SW480 (cell line): ENCODE results near the gene ASB4.

Experiments used
- DNase-seq: peaks from one replicate; pipeline ENCODE4 v3.0.0-alpha.2; 2016; ENCODE audit warnings: low spot score

The ASB4 gene

DNA sequence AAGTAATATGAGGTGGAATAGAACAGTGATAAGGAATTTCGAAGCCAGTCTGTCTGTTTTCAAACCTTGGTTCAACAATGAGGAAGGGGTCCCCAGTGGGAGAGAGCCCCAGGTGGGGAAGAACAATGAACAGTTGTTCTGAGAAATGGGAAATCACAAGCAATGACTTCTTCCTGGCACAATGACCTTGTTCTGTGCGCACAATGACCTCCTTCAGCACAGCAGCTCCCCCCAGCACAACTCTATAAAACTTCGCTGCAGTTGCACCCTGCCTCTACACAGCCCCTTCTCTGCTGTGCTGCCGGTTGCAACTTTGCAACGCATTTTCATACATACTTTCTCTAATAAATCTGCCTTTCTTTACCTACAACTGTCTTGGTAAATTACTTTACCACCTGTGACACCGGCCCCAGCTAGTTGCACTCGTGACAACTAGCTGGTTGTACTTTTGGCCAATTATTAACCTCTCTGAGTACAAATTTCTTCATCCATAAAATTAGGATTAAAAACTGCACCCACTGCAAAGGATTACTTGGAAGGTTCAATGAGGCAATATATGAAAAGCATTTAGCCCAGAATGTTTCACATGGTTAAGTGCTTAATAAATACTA is 40.5 kb downstream of the ASB4 start:
- no peak for DNase-seq

DNA sequence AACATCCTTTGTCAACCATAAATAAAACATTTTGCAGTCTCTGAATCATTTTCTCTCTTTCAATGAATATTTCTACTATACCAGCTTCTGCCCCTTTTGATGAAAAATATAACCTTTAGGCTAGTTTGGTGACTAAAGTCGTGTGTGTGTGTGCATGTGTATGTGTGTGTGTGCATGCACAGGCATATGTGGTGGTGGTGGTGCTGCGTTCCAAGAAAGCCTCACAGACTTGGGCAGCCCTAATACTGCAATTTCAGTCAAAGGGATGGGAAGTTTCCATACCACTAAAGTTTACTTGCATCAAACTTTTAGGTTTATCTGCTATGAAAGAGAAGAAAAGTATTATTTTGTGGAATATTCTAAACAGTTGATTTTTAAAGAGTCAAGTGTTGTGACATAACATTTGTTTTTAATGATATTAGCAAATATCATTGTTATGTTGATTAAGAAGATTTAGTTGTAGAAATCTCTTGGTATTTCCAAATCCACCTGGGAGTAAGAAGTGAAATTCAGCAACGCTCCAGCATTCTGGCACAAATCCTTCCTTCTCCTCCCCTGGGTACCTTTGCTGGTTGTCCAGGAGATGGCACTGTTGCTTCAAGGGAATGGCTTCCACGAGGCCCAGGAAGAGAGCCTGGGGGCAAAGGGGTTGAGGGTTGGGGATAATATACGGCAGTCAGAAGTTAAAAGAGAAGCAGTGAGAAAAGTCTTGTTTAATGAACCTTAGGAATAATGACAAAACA is 41.5 kb downstream of the ASB4 start:
- DNase-seq = peak; percentile 75

DNA sequence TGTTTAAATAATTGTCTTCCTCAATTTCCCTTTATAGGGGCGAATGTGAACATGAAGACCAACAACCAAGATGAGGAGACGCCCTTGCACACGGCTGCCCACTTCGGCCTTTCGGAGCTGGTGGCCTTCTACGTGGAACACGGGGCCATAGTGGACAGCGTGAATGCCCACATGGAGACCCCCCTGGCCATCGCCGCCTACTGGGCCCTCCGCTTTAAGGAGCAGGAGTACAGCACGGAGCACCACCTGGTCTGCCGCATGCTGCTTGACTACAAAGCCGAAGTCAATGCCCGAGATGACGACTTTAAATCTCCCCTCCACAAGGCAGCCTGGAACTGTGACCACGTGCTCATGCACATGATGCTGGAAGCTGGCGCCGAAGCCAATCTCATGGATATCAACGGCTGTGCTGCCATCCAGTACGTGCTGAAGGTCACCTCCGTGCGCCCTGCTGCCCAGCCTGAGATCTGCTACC is 42.1 kb downstream of the ASB4 start:
- DNase-seq = no peak

DNA sequence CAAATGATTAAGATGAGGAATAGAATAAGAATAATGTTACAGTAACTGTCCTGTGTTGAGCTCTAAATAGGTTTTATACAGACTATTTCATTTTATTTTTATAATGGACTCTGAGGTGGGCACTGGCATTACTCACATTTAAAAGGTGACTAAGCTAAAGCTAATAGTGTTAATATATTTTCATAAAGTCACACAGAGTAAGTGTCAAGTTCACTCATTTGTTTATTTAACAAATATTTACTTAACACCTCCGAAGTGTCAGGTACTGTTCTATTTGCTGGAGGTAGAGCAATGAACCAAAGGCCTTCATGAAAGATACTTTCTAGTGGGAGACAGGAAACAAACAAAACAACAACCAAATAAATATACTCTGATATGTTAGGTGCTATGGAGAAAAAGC is 44.0 kb downstream of the ASB4 start:
- DNase-seq = no peak

DNA sequence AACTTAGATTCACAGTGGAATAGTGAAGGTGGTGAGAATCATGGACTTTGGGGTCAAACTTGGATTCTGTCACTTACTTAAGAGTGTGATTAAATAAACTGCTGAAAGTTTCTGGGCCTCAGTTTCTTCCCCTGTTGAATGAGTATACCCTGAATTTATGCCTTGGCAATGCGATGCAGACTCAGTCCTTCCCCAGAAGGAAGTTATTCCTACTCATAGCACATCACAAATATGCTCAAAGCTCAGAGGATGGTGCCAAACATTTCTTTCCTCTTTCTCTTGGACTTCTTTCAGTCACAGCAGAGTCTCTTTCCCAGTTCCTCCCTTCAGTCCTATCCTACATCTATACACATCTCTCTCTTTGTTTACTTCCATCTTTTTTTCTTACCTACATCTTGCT is 45.1 kb downstream of the ASB4 start:
- DNase-seq = no peak

DNA sequence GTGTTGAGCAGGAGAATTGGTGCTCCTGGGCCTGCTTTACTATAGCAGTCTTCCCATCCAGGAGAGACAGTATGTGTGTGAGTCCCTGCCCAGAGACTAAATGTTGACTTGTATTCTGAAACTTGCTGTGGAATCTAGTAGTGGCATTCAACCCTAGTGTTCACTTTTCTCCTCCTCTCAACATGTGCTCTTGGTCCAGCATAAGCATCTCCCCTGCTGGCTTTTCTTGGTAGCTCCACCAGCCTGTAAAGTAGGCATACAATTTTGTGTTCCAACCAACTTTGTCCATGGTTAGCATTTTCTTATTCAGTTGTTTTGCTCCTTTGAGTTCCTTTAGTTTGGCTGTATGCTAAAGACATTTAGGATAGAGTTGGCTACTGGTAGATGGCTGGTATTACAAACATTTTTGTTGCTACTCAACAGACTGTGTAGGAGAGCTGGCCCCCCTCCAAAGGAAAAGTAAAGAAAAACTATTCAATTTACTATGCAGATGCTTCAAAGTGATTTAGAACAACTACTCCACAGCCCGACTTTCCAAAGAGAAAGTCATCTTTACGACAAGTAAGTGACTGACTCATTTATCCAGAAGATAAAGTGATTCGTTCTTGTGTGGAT is 46.0 kb downstream of the ASB4 start:
- DNase-seq = no peak

DNA sequence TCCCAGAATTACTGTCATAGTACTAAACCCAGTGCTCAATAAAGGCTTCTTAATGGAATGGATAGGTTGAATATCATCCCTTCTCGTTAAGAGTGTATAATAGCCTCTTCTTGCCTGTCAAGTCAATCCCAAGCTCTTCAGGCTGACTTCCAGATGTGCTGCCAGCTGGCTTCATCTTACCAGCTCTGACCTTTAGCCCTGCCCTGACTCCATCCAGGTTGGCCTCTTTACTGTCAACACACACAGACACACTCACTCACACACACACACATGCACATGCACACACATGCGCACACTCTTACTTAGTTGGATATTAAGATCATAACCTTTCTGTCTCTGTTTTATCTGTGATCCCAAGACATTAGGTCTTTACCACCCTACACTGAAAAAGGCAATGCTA is 49.1 kb downstream of the ASB4 start:
- no peak for DNase-seq

DNA sequence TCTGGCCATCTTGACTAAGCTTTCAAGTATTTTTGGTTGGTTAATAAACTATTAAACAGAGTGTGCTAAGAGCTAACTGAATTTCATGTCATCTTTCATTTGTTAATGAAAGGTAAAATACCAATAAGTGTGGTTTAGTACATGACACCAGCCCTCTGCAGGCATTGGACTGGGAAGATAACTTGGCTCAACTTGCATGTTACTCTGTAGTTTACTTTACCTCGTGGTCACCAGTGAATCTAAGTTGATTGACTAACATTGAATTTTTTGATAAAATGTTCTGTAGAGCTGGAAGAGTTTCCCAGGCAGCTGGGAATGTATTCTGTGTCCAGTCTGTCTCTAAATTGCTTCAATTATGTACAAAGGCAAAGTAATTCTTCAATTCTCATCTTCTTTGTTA is 49.9 kb downstream of the ASB4 start:
- DNase-seq = no peak

DNA sequence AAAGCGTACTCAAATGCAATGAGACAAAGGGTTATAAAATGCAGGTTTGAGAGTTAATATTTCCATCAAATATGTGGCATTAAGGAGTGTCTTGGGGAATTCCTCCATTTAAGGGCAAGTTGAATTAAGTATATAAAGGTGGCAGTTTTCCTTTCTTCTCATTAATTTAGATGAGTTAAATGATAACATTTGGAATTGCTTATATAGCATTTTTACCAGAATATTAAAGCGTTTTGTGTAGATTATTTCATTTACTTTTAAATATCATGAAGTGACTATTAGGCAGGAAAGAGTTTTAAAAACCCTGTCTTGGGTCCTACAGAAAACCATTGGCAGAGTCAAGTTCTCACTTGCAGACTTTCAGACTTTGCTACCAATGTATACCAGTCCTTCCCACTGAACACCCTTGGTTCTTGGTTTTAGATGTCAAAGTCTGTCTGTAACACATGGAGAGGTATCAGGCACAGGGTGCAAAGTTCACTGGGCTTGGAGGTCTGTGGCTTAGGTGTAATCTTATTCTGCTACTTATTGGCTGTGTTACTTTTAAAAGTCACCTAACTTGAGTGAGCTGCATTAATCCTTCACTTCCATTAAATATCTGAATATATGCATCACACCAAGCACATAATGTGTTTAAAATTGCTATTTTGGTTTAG is 51.0 kb downstream of the ASB4 start:
- no peak for DNase-seq

DNA sequence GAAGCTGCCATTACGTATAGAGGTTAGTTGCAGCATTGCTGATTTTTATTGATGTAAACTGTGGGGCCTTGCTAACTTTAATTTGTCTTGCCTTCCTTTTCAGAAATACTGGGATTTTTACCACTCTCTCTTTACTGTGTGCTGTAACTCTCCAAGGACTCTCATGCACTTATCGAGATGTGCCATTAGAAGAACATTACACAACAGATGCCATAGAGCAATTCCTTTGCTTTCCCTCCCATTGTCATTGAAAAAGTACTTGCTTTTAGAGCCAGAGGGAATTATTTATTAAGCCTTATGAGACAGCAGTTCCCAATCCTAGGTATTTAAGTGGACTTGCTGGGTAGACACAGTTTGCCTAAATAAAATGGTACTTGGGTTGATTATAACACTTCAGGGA is 51.7 kb downstream of the ASB4 start:
- no peak for DNase-seq

DNA sequence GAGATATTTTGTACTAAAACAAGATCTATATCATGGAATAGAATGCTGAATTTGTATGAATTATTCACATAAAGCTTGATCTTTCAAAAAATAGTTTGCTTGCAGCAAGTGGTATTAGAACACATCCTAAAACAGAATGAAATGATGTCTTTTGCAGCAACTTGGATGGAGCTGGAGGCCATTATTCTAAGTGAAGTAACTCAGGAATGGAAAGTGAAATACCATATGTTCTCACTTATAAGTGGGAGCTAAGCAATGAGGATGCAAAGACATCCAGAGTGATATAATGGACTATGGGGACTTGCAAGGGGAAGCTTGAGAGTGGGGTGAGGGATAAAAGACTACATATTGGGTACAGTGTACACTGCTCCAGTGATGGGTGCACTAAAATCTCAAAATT is 53.7 kb downstream of the ASB4 start:
- DNase-seq = no peak

DNA sequence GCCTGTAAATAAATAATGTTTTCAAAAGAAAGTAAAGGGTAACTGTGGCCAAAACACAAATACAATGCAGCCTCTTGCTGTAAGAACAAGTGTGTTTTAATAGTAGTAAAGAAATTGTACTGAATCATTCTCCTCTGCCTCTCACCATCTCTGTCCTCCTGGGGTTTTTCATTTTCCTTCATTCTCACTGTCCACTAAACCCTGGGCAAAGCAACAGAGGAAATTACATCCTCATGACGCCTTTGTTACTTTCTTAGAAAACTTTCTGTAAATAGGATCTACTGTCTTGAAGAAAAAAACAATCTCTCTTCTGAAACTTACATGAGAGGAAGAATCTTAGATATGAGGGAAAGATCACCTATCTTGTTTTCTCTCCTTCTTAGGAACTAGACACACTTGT is 54.6 kb downstream of the ASB4 start:
- DNase-seq = no peak

DNA sequence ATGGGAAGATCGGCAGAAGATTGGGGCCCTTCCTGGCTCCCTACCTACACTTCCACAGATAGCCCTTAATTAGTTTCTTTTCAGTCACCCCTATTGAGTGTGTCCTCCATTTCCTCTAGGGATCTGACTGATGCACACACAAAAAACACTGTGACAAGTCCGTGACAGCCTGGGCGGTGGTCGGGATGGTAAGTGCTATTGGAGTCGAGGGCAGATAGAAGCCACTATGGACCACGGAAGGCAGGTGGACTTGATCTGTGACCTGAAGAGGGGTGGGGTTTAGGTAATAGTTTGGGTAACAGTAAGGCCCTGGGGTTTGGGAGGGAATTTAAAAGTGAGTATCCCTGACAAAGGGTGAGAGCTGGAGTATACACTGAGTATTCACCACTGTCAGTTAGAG is 57.6 kb downstream of the ASB4 start:
- DNase-seq = no peak

DNA sequence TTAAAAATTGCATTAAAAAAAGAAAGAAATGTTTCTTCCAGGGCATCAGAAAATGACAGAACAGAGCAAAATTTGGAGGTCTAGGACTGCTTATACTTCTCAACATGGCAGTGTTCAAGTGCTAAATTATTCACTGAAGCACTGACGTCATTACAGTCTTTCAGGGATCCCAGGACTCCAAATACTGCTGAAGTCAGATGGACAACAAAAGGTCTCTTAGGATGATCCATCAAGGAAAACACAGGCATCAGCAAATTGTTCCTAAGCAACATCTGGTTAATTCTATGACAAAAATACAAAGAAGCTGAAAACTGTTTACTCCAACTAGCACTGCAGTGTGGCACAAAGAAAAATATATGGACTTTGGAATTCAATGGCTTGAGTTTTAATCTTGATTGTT is 58.4 kb downstream of the ASB4 start:
- no peak for DNase-seq

DNA sequence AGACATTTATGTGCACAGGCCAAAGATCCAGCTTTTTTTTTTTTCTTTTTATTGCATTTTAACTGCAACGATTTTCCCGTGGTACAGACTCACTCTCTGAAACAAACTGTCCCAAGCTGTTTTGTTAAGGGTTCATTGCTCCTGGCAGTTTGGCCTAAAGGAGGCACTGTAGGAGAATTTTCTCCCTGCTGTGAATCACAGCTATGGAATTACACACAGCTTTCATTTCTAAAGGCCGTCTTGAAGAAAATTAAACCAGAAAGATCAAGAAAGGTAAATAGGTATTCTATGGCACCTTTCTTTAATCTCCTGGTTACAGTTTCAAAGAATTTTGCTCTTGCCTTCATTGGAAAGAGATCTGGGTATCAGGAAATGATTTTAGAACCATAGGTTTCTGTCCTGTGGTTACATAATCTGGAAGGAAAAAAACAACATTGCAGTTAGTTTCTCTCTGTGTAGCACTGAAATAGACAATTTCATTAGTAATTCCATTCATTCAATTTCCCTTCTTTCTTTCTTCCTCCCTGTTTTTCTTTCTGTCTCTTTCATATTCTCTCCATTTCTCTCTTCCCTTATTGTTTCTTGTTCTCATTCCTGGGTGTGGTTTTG is 59.4 kb downstream of the ASB4 start:
- DNase-seq = peak; percentile 64

DNA sequence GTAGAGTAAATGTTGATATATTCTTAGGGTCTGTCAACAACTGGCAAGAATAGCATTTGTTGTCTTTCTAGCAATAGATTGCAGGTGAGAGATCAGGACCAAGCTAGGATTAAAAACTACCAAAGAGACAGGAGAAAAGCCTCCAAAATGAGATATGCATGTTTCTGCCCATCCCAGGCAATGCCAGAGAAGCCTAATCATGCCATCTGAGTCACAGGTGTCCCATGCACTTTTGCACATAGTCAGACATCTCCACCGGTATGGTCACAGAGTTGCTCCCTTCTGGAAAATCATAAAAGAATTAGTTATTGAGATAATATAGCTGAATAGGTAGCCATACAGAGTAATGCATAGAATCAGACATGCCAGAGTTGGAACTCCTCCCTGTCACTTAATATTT is 59.9 kb downstream of the ASB4 start:
- no peak for DNase-seq

DNA sequence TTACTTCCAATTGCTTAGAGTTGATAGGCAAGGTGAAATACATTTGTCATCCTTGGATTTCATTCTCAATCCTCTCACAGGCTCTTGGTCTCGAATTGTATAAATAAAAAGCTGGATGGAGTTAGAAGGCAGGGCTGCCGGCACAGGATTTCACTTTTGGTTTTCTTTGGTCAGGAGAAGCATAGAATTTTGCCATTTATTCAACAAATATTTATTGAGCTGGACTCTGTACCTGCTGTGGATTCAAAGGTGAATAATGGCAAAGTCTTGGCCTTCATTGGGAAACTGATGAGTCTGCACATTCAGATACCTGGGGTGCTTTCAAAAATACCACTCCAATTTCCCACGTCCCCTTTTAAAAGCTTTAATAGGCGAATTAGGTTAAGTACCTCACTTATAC is 60.9 kb downstream of the ASB4 start:
- DNase-seq = no peak

DNA sequence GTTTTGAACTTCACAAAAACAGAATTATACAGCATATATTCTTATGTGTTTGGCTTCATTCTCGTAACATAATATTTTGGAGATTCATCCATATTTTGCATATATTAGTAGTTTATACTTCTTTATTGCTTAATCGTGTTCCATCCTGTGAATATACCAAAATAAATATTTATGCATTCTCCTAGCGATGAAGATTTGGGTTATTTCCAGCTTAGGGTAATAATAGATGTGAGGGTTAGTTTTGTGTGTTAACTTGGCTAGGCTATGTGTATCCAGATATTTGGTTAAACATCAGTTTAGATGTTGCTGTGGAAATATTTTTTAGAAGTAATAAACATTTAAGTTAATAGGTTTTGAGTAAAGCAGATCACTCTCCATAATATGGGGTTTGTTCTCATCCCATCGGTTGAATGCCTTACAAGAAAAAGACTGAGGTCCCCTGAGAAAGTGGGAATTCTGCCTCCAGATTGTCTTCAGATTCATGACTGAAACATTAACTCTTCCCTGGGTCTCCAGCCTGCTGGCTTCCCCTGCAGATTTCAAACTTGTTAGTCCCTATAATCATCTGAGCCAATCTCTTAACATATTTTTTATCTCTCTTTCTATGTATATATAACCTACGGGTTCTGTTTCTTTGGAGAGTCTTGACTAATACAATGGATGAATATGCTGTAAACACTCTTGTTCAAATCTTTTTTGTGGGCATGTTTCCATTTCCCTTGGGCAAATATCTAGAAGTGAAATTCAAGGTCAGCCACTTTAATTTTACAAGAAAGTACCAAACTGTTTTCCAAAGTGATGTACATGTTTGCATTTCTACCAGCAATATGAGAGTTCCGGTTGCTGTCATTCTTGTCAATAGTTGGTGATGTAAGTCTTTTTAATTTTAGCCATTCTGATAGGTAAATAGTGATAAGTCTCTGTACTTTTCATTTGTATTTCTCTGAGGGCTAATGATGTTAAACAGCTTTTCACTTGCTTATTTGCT is 61.9 kb downstream of the ASB4 start:
- DNase-seq = no peak

DNA sequence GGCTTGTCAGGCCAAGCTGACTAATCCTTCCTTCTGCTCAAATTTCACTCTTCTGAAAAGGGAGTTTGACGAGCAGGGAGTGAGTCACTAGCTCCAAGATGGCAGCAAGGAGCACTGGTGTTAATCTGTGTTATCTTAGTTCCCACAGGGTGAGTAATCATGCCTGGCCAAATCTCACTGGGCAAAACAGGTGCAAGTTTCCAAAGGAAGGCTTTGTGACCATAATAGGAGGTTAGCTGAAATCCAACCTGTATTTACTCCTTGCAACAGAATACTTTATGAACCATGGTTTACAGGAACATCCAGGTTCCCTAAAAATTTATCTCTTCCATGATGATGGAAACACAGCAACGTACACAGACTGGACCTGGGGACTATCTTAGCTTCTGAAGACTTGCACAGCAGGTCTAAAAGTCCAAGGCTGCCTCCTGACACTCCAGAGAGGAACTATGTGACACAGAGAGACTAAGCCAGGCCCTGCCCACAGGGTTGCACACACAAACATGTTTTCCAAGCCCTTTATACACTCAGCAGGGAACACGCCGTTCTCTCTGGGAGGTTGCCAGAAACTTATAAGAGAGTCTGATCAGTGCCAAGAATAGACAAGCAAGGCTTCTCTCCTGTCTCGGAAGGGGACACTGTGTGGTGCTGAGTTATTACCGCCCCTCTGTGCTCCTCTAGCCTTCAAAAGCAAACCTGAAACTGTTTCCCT is 64.2 kb downstream of the ASB4 start:
- peak; percentile 54 for DNase-seq

DNA sequence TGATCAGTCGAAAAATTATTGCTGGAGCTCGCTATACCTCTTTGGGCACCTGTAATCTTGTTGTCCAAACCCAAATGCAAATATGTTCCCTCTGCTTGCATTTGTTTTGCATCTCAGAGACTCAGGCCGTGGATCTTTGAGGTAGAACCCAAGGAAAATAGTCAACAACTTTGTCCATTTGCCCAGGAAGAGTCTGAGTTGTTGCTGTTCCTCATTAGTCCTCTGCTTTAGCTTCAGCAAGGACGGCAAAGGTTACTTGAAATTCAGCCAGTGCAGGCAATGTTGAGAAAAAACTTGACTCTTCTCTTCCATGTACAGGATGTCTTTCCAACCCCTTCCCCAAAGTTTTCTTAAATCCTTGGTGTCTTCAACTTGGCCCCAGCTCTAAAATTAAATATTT is 64.8 kb downstream of the ASB4 start:
- DNase-seq = no peak
